HG03139 (cell line): ENCODE results near the gene SPDYE2.
"Not testable (repeated sequence)": the region's sequence is repeated elsewhere in the genome, so short reads cannot be mapped to it uniquely, and the experiment has no call there.

Experiments used
- ATAC-seq: cut with Tn5 transposase; IDR thresholded peaks from one replicate; pipeline ENCODE4 v1.9.1; 2021; ENCODE audit not compliant: unreplicated experiment

The SPDYE2 gene

GRCh38 chr7:102535062-102535615 lies 15.9 kb upstream of the SPDYE2 start:
- ATAC-seq: not testable (repeated sequence)

GRCh38 chr7:102540604-102541003 lies 10.4 kb upstream of the SPDYE2 start:
- ATAC-seq: not testable (repeated sequence)

- not testable (repeated sequence) for ATAC-seq
Measured at GRCh38 chr7:102542083-102542482, 8.9 kb upstream of the SPDYE2 start.

- not testable (repeated sequence) for ATAC-seq
Measured at GRCh38 chr7:102542771-102543170, 8.3 kb upstream of the SPDYE2 start.

GRCh38 chr7:102543596-102543995 lies 7.4 kb upstream of the SPDYE2 start, which contains the start of gene UPK3BL2:
Gene UPK3BL2, minus strand, starts transcription at chr7:102543696. Its CDS starts 60 bp downstream, at chr7:102543636.
- not testable (repeated sequence) for ATAC-seq

GRCh38 chr7:102544372-102544771 lies 6.7 kb upstream of the SPDYE2 start:
- not testable (repeated sequence) for ATAC-seq

GRCh38 chr7:102545288-102545687 lies 5.7 kb upstream of the SPDYE2 start:
- ATAC-seq: not testable (repeated sequence)

GRCh38 chr7:102546353-102546752 lies 4.7 kb upstream of the SPDYE2 start:
- ATAC-seq: peak; percentile 42

GRCh38 chr7:102568620-102569019 lies 17.6 kb downstream of the SPDYE2 start:
- ATAC-seq: not testable (repeated sequence)

- peak; percentile 91 for ATAC-seq
Measured at GRCh38 chr7:102572261-102573239, 21.5 kb downstream of the SPDYE2 start, which contains the start of gene POLR2J3. Gene POLR2J3, minus strand, starts transcription at chr7:102572583. Its CDS starts 62 bp downstream, at chr7:102572521.

GRCh38 chr7:102574607-102575006 lies 23.6 kb downstream of the SPDYE2 start:
- not testable (repeated sequence) for ATAC-seq

- ATAC-seq: not testable (repeated sequence)
Measured at GRCh38 chr7:102576363-102576762, 25.3 kb downstream of the SPDYE2 start.

- ATAC-seq: not testable (repeated sequence)
Measured at GRCh38 chr7:102577315-102578240, 26.6 kb downstream of the SPDYE2 start.

- ATAC-seq: not testable (repeated sequence)
Measured at GRCh38 chr7:102578486-102578885, 27.5 kb downstream of the SPDYE2 start.

- ATAC-seq: not testable (repeated sequence)
Measured at GRCh38 chr7:102581722-102582121, 30.7 kb downstream of the SPDYE2 start.

- not testable (repeated sequence) for ATAC-seq
Measured at GRCh38 chr7:102583495-102583894, 32.5 kb downstream of the SPDYE2 start.

- not testable (repeated sequence) for ATAC-seq
Measured at GRCh38 chr7:102589857-102590256, 38.8 kb downstream of the SPDYE2 start.

GRCh38 chr7:102592477-102593019 lies 41.5 kb downstream of the SPDYE2 start:
- ATAC-seq: peak; percentile 52

GRCh38 chr7:102593637-102594334 lies 42.8 kb downstream of the SPDYE2 start:
- ATAC-seq: peak; percentile 60

- ATAC-seq: not testable (repeated sequence)
Measured at GRCh38 chr7:102596036-102596435, 45.0 kb downstream of the SPDYE2 start.
